Smooth muscle cell (in vitro differentiated cells): ENCODE measurements around the gene KCNJ5. TPM values are rescaled to one million over a fixed set of nuclear protein-coding genes. Genes with fewer than 3 reads are reported as not detected.

Experiments used
- DNase-seq: peaks from one replicate; lab custom pipeline; 2025; ENCODE audit not compliant: unreplicated experiment; lab: John Stamatoyannopoulos, UW
- H2AFZ ChIP-seq: fragments of 200-600 bp; sonication (generic); 2 replicates; pipeline ENCODE4 v1.6.0; 2016; ENCODE audit warnings: antibody characterized with exemption, low read depth, mild to moderate bottlenecking
- H3F3A ChIP-seq: fragments of 200-600 bp; sonication (generic); 2 replicates; pipeline ENCODE4 v1.6.0; 2017; ENCODE audit warnings: antibody characterized with exemption, low read depth
- H3K27ac ChIP-seq: fragments of 200-600 bp; sonication (generic); 2 replicates; pipeline ENCODE4 v1.5.1; 2016; ENCODE audit warnings: low read depth, mild to moderate bottlenecking
- H3K27me3 ChIP-seq: fragments of 200-600 bp; sonication (generic); 2 replicates; pipeline ENCODE4 v1.6.1; 2016; ENCODE audit warnings: low read depth, mild to moderate bottlenecking
- H3K36me3 ChIP-seq: fragments of 200-600 bp; sonication (generic); 2 replicates; pipeline ENCODE4 v1.5.1; 2016; ENCODE audit warnings: low read depth
- H3K4me1 ChIP-seq: fragments of 200-600 bp; sonication (generic); 2 replicates; pipeline ENCODE4 v1.5.1; 2016; ENCODE audit warnings: low read depth
- H3K4me2 ChIP-seq: fragments of 200-600 bp; sonication (generic); 2 replicates; pipeline ENCODE4 v1.6.0; 2016; ENCODE audit warnings: mild to moderate bottlenecking
- H3K4me3 ChIP-seq: fragments of 200-600 bp; sonication (generic); 2 replicates; pipeline ENCODE4 v1.5.1; 2016; ENCODE audit warnings: mild to moderate bottlenecking
- H3K79me2 ChIP-seq: fragments of 200-600 bp; sonication (generic); 2 replicates; pipeline ENCODE4 v1.6.0; 2016; ENCODE audit warnings: low read depth, mild to moderate bottlenecking
- H3K9ac ChIP-seq: fragments of 200-600 bp; sonication (generic); 2 replicates; pipeline ENCODE4 v1.6.0; 2016; ENCODE audit warnings: low read depth
- H3K9me3 ChIP-seq: fragments of 200-600 bp; sonication (generic); replicated peaks from 2 replicates; pipeline ENCODE4 v1.5.1; 2016; ENCODE audit warnings: low read depth
- H4K20me1 ChIP-seq: fragments of 200-600 bp; sonication (generic); 2 replicates; pipeline ENCODE4 v1.6.0; 2016; ENCODE audit warnings: low read depth
- WGBS: methylation state at CpG from one replicate; pipeline ENCODE4 v1.1.7; 2016; ENCODE audit warnings: low lambda C conversion rate; 5-methylcytosine and 5-hydroxymethylcytosine counted together
- polyA plus RNA-seq: library from polyadenylated mRNA; unstranded; fragments of >200 nt; fragmentation: Nextera tagmentation; extraction: Ambion mirVana; gene quantifications from 2 replicates; pipeline ENCODE4 v1.2.1, GENCODE V29; 2016
- total RNA-seq: library from RNA; depleted of rRNA; stranded (reverse); fragments of >200 nt; gene quantifications from 2 replicates; pipeline ENCODE4 v1.2.3, GENCODE V29; 2014
- TF ChIP-seq, protein P1 (sequence below): fragments of 200-600 bp; sonication (generic); IDR thresholded peaks from 2 replicates; pipeline ENCODE4 v1.5.1; 2017; ENCODE audit warnings: borderline replicate concordance, mild to moderate bottlenecking, antibody characterized with exemption; ENCODE audit not compliant: insufficient read depth, poor library complexity, severe bottlenecking

KCNJ5 gene
- total and polyA plus RNA-seq, 2 experiments from 2014 or later, result 0.11 TPM; not detected in 1

DNA sequence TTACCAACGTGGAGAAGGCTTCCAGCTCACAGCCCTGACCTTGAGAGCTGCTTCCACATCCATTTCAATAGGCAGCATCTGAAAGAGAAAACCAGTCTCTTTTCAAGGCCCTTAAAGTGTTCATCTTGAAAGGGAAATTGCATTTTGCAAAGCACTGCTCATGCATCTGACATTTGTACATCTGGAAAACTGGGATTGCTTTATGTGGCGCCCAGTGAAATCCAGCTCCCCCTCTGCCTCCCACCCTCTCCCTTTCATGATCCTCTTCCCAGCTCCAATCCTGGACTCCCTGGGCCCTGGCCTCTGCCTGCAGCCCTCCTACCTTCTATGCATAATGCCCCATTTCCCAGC is 34.1 kb downstream of the KCNJ5 start:
- Histone ChIP-seq H3K4me1 (peaks cover 7% of the 10 kb centered on the region), H3K27me3 (peaks cover 18% of the 10 kb centered on the region), H3K79me2 (no peaks in the 10 kb centered on the region), H3K4me3 (no peak overlapping the region), H3K4me2 (no peak overlapping the region), H2AFZ (no peak overlapping the region), H3K9me3 (no peaks in the 10 kb centered on the region), H3K27ac (no peak overlapping the region), H3K9ac (no peak overlapping the region), H3K36me3 (no peaks in the 10 kb centered on the region), H3F3A (no peaks in the 10 kb centered on the region), H4K20me1 (no peaks in the 10 kb centered on the region)
- TF ChIP-seq, protein P1, sequence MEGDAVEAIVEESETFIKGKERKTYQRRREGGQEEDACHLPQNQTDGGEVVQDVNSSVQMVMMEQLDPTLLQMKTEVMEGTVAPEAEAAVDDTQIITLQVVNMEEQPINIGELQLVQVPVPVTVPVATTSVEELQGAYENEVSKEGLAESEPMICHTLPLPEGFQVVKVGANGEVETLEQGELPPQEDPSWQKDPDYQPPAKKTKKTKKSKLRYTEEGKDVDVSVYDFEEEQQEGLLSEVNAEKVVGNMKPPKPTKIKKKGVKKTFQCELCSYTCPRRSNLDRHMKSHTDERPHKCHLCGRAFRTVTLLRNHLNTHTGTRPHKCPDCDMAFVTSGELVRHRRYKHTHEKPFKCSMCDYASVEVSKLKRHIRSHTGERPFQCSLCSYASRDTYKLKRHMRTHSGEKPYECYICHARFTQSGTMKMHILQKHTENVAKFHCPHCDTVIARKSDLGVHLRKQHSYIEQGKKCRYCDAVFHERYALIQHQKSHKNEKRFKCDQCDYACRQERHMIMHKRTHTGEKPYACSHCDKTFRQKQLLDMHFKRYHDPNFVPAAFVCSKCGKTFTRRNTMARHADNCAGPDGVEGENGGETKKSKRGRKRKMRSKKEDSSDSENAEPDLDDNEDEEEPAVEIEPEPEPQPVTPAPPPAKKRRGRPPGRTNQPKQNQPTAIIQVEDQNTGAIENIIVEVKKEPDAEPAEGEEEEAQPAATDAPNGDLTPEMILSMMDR, result no peak
- no peak for DNase-seq
- WGBS, result 71% methylated on average over 2 of the region's 2 CpGs

DNA sequence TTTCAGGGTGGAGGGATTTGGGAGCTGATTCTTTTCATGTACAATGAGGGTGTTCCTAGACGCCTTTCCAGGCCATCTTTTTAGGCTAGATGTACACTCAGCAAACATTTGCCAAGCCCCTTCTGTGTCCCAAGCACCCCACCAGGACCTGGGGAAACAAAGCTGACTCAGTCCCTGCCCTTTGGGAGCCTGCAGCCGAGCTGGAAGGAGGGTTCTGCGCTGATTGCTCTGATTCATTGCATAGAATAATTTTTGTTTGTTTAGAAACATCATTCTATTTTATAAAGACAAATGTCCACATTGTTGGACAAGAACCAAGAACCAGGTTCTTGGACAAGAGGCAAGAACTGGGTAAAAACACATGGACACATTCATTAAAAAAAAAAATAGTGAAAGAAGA is 34.8 kb downstream of the KCNJ5 start:
- Histone ChIP-seq H3K4me1 (peaks cover 7% of the 10 kb centered on the region), H3K27me3 (peaks cover 18% of the 10 kb centered on the region), H3K4me3 (no peak overlapping the region), H3K4me2 (no peak overlapping the region), H3K79me2 (no peaks in the 10 kb centered on the region), H4K20me1 (no peaks in the 10 kb centered on the region), H3K9me3 (no peaks in the 10 kb centered on the region), H3K9ac (no peak overlapping the region), H2AFZ (no peak overlapping the region), H3K36me3 (no peaks in the 10 kb centered on the region), H3K27ac (no peak overlapping the region), H3F3A (no peaks in the 10 kb centered on the region)
- 81% methylated on average over 3 of the region's 3 CpGs for WGBS
- TF ChIP-seq, protein P1, result no peak
- no peak for DNase-seq

DNA sequence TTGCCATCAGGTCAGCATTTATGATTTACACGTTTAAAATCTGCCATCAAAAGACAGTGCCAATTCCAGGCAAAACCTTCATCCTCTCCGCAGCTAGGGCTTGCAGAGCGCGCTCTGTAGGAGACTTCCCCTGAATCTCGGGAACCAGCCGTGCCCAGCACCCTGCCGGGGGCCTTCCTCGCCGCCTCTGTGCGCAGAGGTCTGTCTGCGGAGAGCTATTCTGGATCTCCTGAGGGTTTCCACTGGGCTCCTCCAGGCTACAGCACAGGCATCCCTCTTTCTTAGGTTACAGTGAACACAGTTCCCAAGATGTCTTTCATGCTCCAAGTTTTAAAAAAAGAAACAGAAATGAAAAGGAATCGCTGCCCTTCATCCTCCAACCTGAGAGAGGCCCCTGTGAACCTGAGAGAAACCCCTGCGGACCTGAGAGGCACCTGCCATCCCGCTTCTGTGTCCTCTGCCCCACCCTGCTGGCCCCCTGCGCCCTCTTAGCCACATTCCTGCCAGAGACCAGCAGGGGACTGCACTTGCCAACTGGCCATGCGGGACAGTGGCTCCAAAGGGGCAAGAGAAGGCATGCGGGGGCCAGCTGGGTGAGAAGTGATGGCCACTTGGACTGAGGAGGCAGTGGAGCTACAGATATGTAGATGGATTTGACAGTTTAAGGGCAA is 35.4 kb downstream of the KCNJ5 start:
- Histone ChIP-seq H2AFZ (no peak overlapping the region), H3K4me2 (no peak overlapping the region), H3K4me3 (no peak overlapping the region), H3K4me1 (peaks cover 7% of the 10 kb centered on the region), H3K36me3 (no peaks in the 10 kb centered on the region), H3K9me3 (no peaks in the 10 kb centered on the region), H3K27ac (no peak overlapping the region), H3K79me2 (no peaks in the 10 kb centered on the region), H3K9ac (no peak overlapping the region), H4K20me1 (no peaks in the 10 kb centered on the region), H3F3A (no peaks in the 10 kb centered on the region), H3K27me3 (peaks cover 18% of the 10 kb centered on the region)
- TF ChIP-seq, protein P1, result no peak
- 67% methylated on average over 17 of the region's 17 CpGs for WGBS
- DNase-seq, result no peak

DNA sequence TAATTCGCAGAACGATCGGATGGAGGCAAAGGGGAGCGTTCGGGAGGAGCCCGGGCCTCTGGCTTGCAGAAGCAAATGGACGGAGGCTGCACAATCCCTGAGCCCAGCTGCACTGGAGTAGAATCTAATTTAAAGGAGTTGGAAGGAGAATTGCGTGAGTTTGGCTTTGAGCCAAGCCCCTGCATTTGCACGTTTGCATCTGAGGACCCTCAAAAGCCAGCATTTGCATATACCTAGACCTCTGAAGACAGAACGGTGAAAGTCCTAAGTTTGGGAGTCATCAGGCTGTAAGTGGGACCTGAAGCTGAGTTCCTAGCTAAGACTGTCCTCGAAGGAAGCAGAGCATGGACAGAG is 35.9 kb downstream of the KCNJ5 start:
- no peak for DNase-seq
- H3K9ac ChIP-seq, result no peak overlapping the region
- peaks cover 18% of the 10 kb centered on the region for H3K27me3 ChIP-seq
- no peaks in the 10 kb centered on the region for H3K79me2 ChIP-seq
- H3K4me1 ChIP-seq, result peaks cover 7% of the 10 kb centered on the region
- no peaks in the 10 kb centered on the region for H3K36me3 ChIP-seq
- H3K27ac ChIP-seq, result no peak overlapping the region
- H2AFZ ChIP-seq, result no peak overlapping the region
- 74% methylated on average over 11 of the region's 11 CpGs for WGBS
- no peaks in the 10 kb centered on the region for H3F3A ChIP-seq
- no peak overlapping the region for H3K4me3 ChIP-seq
- H3K9me3 ChIP-seq, result no peaks in the 10 kb centered on the region
- TF ChIP-seq, protein P1, result no peak
- H4K20me1 ChIP-seq, result no peaks in the 10 kb centered on the region
- no peak overlapping the region for H3K4me2 ChIP-seq
